Activated CD4-positive, alpha-beta T cell treated with anti-CD3 and anti-CD28 coated beads, Interleukin-2, amount 10 ng/mL, durations not matched to agents 24 days and 14 days (primary cell): ENCODE data around the gene SCAPER. TPM values are rescaled to one million over a fixed set of nuclear protein-coding genes. Genes with fewer than 3 reads are reported as not detected.

Source experiments
- DNase-seq: peaks from one replicate; pipeline ENCODE4 v3.0.0; 2022
- H3K27ac Mint-ChIP-seq: one replicate; pipeline ENCODE4 v1.8.0; 2022; ENCODE audit warnings: mild to moderate bottlenecking, mixed read lengths
- H3K27me3 Mint-ChIP-seq: one replicate; pipeline ENCODE4 v1.8.0; 2022; ENCODE audit warnings: mixed read lengths
- H3K36me3 Mint-ChIP-seq: one replicate; pipeline ENCODE4 v1.8.0; 2022; ENCODE audit warnings: low read depth, mild to moderate bottlenecking, mixed read lengths
- H3K4me1 Mint-ChIP-seq: one replicate; pipeline ENCODE4 v1.8.0; 2021; ENCODE audit warnings: mixed read lengths
- H3K4me3 Mint-ChIP-seq: one replicate; pipeline ENCODE4 v1.8.0; 2022; ENCODE audit warnings: mild to moderate bottlenecking, moderate library complexity, mixed read lengths
- H3K9me3 Mint-ChIP-seq: one replicate; pipeline ENCODE4 v1.8.0; 2021; ENCODE audit warnings: mixed read lengths
- intact Hi-C: fragments of 100-400 bp; cut with micrococcal nuclease; formaldehyde crosslinking; loops from one replicate; pipeline ENCODE4 v1.15.1; 2023
- total RNA-seq: library from RNA; stranded (reverse); gene quantifications from 2 replicates; pipeline ENCODE4 v1.2.3, GENCODE V29; 2022

The SCAPER gene
- total RNA-seq, 1 donor from 2014 or later = 31.0 TPM

DNA sequence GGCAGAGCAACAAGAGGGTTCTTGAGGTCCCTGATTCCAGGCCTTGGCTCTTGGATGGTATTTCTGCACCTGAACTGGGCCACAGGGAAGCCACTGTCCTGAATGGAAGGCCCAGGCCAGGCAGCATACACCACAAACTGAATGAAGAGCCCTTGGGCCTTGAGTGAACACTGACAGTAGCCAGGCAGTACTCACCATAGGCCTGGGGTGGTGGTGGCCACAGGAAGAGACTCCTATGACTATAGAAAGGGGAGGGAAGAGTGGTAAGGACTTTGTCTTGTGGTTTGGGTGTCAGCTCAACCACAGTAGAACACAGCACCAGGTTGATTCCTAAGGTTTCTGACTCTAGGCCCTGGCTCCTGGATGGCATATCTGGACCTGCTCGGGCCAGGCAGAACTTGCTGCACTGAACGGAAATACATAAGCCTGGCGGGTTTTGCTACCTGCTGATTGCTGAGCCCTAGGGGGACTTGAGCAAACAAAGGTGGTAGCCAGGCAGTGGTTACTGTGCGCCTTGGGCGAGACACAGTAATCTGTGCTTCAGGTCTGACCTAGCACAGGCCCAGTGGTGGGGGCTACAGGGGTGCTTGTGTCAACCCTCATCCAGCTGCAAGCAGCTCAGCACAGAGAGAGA lies 327.1 kb downstream of the SCAPER start:
- H3K4me3 Mint-ChIP-seq = no peak overlapping the region
- no peak for DNase-seq
- no peak overlapping the region for H3K27ac Mint-ChIP-seq
- H3K9me3 Mint-ChIP-seq = peaks cover 17% of the 10 kb centered on the region
- peaks cover 6% of the 10 kb centered on the region for H3K36me3 Mint-ChIP-seq
- intact Hi-C loops = loop anchor here (10.0 kb wide), 1 partner anchor 77 kb away; no protein-coding TSS in a partner anchor
- H3K27me3 Mint-ChIP-seq = no peaks in the 10 kb centered on the region
- peaks cover 21% of the 10 kb centered on the region for H3K4me1 Mint-ChIP-seq

GRCh38 chr15:76576523-76577279 lies 328.4 kb downstream of the SCAPER start:
- Mint-ChIP-seq H3K4me1 (peaks cover 21% of the 10 kb centered on the region), H3K36me3 (peaks cover 5% of the 10 kb centered on the region), H3K9me3 (peaks cover 13% of the 10 kb centered on the region), H3K27me3 (no peaks in the 10 kb centered on the region), H3K4me3 (no peak overlapping the region), H3K27ac (no peak overlapping the region)
- intact Hi-C loops = loop anchor here (10.0 kb wide), 1 partner anchor 78 kb away; no protein-coding TSS in a partner anchor
- DNase-seq = no peak

- peaks cover 21% of the 10 kb centered on the region for H3K4me1 Mint-ChIP-seq
- no peaks in the 10 kb centered on the region for H3K27me3 Mint-ChIP-seq
- H3K27ac Mint-ChIP-seq = no peak overlapping the region
- H3K4me3 Mint-ChIP-seq = no peak overlapping the region
- intact Hi-C loops = loop anchor here (10.0 kb wide), 1 partner anchor 79 kb away; no protein-coding TSS in a partner anchor
- H3K9me3 Mint-ChIP-seq = peaks cover 5% of the 10 kb centered on the region
- H3K36me3 Mint-ChIP-seq = peaks cover 5% of the 10 kb centered on the region
- no peak for DNase-seq
These were observed 329.5 kb downstream of the SCAPER start for GRCh38 chr15:76575679-76576078.

GRCh38 chr15:76575274-76575673 lies 329.9 kb downstream of the SCAPER start:
- intact Hi-C loops = loop anchor here (10.0 kb wide), 1 partner anchor 80 kb away; no protein-coding TSS in a partner anchor
- DNase-seq = no peak
- Mint-ChIP-seq H3K9me3 (peaks cover 3% of the 10 kb centered on the region), H3K4me1 (peaks cover 21% of the 10 kb centered on the region), H3K27ac (no peak overlapping the region), H3K4me3 (no peak overlapping the region), H3K27me3 (no peaks in the 10 kb centered on the region), H3K36me3 (peaks cover 5% of the 10 kb centered on the region)

- no peaks in the 10 kb centered on the region for H3K9me3 Mint-ChIP-seq
- H3K36me3 Mint-ChIP-seq = peaks cover 2% of the 10 kb centered on the region
- no peak overlapping the region for H3K27ac Mint-ChIP-seq
- no peak for DNase-seq
- no peak overlapping the region for H3K4me3 Mint-ChIP-seq
- peaks cover 19% of the 10 kb centered on the region for H3K4me1 Mint-ChIP-seq
- intact Hi-C loops = loop anchor here (10.0 kb wide), 1 partner anchor 82 kb away; no protein-coding TSS in a partner anchor
- no peaks in the 10 kb centered on the region for H3K27me3 Mint-ChIP-seq
These were observed 332.2 kb downstream of the SCAPER start for GRCh38 chr15:76572983-76573314.

DNA sequence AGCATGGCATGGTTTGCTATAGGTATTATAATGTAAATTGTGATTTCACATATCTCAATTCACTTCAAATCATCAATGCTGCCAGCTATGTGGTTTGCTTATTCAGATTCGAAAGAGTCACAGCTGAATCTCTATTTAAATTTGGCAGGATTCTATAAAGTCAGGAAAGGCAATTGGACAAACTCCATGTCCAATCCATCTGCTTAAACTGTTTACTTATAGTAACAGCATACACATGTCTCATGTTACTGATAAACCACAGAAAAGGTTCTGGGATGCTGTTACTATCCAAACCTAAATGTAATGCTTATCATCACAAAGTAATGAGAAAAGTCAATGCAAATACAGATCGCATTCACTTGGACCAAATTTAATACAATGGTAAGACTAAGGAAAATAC lies 338.9 kb downstream of the SCAPER start:
- H3K4me1 Mint-ChIP-seq = no peaks in the 10 kb centered on the region

DNA sequence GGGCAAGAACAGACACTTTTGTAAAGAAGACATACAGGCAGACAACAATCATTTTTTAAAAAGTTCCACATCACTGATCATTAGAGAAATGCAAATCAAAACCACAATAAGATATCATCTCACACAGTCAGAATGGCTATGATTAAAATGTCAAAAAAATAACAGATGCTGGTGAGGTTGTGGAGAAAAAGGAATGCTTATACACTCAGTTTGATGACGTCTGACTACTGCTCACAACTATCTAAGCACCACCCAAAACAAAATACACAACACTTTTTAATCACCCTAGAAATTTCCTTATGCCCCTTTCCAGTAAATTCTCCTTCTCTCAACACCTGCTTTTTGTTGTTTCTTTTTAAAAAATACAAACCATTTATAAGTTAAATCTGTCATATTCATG lies 339.8 kb downstream of the SCAPER start:
- no peak for DNase-seq
- H3K27me3 Mint-ChIP-seq = no peaks in the 10 kb centered on the region
- peaks cover 10% of the 10 kb centered on the region for H3K9me3 Mint-ChIP-seq
- peaks cover 2% of the 10 kb centered on the region for H3K36me3 Mint-ChIP-seq
- intact Hi-C loops = no loop called here
- H3K4me3 Mint-ChIP-seq = no peak overlapping the region
- H3K27ac Mint-ChIP-seq = no peak overlapping the region
- no peaks in the 10 kb centered on the region for H3K4me1 Mint-ChIP-seq

More for the DNA sequence above, 338.9 kb downstream of the SCAPER start:
- intact Hi-C loops = no loop called here
- Mint-ChIP-seq H3K9me3 (peaks cover 10% of the 10 kb centered on the region), H3K4me3 (no peak overlapping the region), H3K27me3 (no peaks in the 10 kb centered on the region), H3K36me3 (peaks cover 2% of the 10 kb centered on the region), H3K27ac (no peak overlapping the region)
- DNase-seq = no peak

- H3K4me3 Mint-ChIP-seq = no peak overlapping the region
- no peaks in the 10 kb centered on the region for H3K27me3 Mint-ChIP-seq
- peaks cover 6% of the 10 kb centered on the region for H3K9me3 Mint-ChIP-seq
- no peak for DNase-seq
- intact Hi-C loops = no loop called here
- no peaks in the 10 kb centered on the region for H3K36me3 Mint-ChIP-seq
- no peak overlapping the region for H3K27ac Mint-ChIP-seq
- H3K4me1 Mint-ChIP-seq = peaks cover 6% of the 10 kb centered on the region
These were observed 349.9 kb downstream of the SCAPER start for GRCh38 chr15:76555247-76555646.

- Mint-ChIP-seq H3K27me3 (no peaks in the 10 kb centered on the region), H3K27ac (no peak overlapping the region), H3K36me3 (no peaks in the 10 kb centered on the region), H3K4me1 (peaks cover 6% of the 10 kb centered on the region), H3K9me3 (peaks cover 7% of the 10 kb centered on the region), H3K4me3 (no peak overlapping the region)
- DNase-seq = no peak
- intact Hi-C loops = no loop called here
These were observed 351.6 kb downstream of the SCAPER start for GRCh38 chr15:76553564-76553963.

DNA sequence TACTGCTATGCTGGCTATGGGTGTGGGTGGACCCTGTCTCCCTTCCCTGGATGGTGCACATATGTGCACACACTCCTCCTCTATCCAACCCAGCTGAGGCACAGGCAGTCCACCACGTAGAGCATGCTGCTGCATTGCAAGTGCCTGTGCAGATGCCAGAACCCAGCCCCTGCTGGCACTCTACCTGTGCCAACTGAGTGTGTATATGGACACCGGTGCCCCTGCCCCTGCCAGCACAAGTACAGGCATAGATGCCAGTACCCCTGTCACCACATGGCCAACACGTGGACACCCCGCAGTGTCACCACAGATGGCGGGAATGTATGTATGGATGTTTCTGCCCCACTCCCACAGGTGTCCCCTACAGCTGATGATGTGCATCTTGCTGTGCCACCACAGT lies 352.0 kb downstream of the SCAPER start:
- H3K36me3 Mint-ChIP-seq = no peaks in the 10 kb centered on the region
- DNase-seq = no peak
- H3K4me3 Mint-ChIP-seq = no peak overlapping the region
- H3K27me3 Mint-ChIP-seq = no peaks in the 10 kb centered on the region
- no peak overlapping the region for H3K27ac Mint-ChIP-seq
- intact Hi-C loops = no loop called here
- peaks cover 6% of the 10 kb centered on the region for H3K4me1 Mint-ChIP-seq
- H3K9me3 Mint-ChIP-seq = peaks cover 7% of the 10 kb centered on the region

DNA sequence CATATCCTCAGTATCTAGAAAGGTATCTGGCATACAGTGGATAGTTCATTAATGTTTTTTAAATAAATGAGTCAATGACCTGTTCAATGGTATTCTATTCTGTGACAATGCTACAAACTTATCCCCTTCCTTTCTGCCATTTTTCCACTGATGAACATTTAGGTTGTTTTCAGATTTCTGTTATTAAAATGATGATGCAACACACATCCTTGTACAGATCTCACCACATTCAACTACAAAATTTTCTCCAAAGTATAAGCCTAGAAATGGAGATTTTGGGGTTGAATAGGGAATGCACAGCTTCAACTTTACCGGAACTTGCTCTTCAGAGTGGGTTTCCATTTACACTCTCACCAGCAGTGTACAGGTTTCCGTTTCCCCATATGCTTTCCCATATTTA lies 358.3 kb downstream of the SCAPER start:
- intact Hi-C loops = no loop called here
- Mint-ChIP-seq H3K4me3 (no peak overlapping the region), H3K27me3 (no peaks in the 10 kb centered on the region), H3K9me3 (peaks cover 3% of the 10 kb centered on the region), H3K27ac (no peak overlapping the region), H3K36me3 (no peaks in the 10 kb centered on the region), H3K4me1 (no peaks in the 10 kb centered on the region)
- no peak for DNase-seq

DNA sequence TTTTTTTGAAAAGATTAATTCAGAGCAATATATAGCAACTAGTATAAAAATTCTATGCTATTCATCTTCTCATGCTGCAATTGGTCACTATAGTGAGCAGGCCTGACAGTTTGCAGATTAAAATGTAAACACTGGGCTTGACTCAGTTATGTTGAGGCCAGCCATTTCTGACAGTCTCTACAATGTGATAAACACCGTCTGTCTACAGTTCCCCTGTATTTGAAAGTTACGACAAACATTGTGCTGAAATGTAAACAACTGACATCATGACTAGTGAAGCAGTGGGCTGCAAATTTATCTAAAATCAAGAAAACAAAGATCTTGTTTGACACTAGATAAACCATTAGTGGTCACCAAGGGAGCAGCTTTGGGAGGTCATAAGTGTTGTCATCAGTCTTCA lies 371.1 kb downstream of the SCAPER start:
- intact Hi-C loops = no loop called here
- no peak for DNase-seq
- H3K27me3 Mint-ChIP-seq = no peaks in the 10 kb centered on the region
- no peak overlapping the region for H3K27ac Mint-ChIP-seq
- H3K4me1 Mint-ChIP-seq = no peaks in the 10 kb centered on the region
- H3K9me3 Mint-ChIP-seq = no peaks in the 10 kb centered on the region
- no peak overlapping the region for H3K4me3 Mint-ChIP-seq
- no peaks in the 10 kb centered on the region for H3K36me3 Mint-ChIP-seq

GRCh38 chr15:76533060-76533820 lies 371.9 kb downstream of the SCAPER start:
- no peaks in the 10 kb centered on the region for H3K4me1 Mint-ChIP-seq
- no peaks in the 10 kb centered on the region for H3K9me3 Mint-ChIP-seq

GRCh38 chr15:76529911-76530310 lies 375.2 kb downstream of the SCAPER start:
- Mint-ChIP-seq H3K4me3 (no peak overlapping the region), H3K9me3 (no peaks in the 10 kb centered on the region), H3K36me3 (no peaks in the 10 kb centered on the region), H3K27me3 (no peaks in the 10 kb centered on the region), H3K4me1 (no peaks in the 10 kb centered on the region), H3K27ac (no peak overlapping the region)
- no peak for DNase-seq
- intact Hi-C loops = no loop called here

More at GRCh38 chr15:76533060-76533820, 371.9 kb downstream of the SCAPER start:
- intact Hi-C loops = no loop called here
- DNase-seq = no peak
- no peaks in the 10 kb centered on the region for H3K27me3 Mint-ChIP-seq
- H3K36me3 Mint-ChIP-seq = no peaks in the 10 kb centered on the region
- H3K4me3 Mint-ChIP-seq = no peak overlapping the region
- no peak overlapping the region for H3K27ac Mint-ChIP-seq
